Activated naive CD4-positive, alpha-beta T cell treated with Interleukin-2 at 50 U/mL for 16 hours (primary cell): ENCODE data around the gene CHD9NB.
"Not testable (repeated sequence)": the region's sequence is repeated elsewhere in the genome, so short reads cannot be mapped to it uniquely, and the experiment has no call there.

Experiments used
- DNase-seq: peaks from one replicate; pipeline ENCODE4 v3.0.0-alpha.2; 2020

CHD9NB gene

DNA sequence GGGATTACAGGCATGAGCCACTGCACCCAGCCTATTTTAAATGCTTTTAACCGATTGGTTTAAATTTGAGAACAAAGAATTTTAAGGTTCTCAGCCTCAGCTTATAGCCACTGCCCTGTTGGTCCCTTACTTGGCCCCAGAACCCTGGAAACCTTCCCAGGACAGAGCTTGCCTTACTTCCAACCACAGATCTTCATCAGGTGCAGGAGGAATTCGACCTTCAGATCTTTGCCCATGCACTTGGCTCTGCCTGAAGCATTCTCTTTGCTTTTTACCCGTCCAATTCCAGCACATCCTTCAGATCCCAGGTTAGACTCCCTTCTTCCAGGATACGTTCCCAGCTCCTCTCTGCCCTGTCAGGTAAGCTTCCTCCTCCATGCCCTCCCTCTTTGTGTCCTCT lies 29.8 kb upstream of the CHD9NB start:
- no peak for DNase-seq

DNA sequence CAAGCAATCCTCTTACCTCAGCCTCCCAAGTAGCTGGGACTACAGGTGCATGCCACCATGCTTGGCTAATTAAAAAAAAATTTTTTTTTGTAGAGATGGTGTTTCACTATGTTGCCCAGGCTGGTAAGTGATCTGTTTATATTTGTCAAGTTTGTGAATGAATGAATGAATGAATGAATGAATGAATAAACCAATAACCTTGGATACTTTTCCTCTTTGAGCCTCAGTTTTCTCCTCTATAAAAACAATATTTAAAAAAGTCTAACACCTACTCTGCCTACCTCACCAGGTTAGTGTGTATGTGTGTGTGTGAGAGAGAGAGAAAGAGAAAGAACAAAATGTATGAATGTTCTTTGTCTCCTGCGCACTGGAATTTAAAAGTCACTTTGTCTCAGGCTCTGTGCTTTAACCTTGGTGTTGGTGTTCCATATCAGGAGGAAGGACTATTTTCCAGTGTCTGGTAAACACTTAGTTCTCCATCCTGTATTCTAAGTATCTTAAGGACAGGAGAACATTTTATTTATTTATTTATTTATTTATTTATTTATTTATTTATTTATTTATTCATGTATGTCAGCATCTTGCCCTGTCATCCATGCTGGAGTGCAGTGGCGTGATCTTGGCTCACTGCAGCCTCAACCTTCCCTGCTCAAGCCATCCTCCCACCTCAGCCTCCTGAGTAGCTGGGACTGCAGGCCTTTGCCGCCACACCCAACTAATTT lies 29.1 kb upstream of the CHD9NB start:
- no peak for DNase-seq

DNA sequence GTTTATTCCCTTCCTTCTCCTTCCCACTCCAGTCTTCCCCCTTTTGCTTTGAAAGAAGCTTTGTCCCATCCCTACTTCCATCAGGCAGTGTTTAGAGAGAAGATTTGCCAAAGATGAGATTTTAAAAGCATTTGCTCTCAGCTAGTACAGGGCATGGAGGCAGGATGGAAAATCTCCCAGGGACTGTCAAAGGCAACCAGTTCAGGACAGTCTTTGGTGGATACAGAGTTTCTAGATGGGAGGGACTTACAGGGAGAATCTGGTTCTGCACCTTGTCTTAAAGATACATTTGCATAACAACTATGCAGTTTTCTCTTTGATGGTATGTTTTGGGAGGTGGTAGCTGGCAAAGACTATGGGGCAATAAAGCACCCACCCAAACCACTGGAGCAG lies 28.3 kb upstream of the CHD9NB start:
- no peak for DNase-seq

DNA sequence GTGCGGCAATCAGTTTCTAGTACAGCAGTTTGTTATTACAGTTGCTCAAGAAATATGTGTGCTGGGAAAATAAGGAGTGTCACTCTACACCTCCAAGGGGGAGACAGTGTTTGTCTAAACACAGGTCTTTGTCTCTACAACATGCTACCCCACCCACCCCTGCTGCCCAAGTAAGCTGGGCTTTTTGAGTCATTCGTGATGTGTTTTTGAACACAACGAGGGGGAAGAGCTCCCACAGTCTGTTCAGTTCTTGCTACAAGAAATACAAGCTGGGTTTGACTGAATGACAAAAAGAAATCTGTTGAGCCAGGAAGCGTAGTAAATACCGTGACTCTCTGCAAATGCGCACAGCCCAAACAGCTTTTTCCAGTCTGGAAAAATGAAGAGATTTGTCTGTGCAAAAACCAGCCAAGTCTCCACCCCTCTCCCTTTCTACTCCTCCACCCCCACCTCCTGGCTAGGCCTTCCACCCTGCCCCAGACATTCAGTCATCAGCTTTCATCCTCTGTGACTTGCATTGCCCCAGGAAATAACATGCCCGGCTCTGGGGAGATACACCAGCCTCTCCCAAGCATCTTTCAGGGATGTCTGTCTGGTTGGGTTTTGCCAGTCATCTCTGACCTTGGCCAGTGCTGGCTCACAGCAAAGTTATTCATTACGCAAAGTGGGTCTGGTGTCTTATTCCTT lies 27.8 kb upstream of the CHD9NB start:
- DNase-seq: no peak

DNA sequence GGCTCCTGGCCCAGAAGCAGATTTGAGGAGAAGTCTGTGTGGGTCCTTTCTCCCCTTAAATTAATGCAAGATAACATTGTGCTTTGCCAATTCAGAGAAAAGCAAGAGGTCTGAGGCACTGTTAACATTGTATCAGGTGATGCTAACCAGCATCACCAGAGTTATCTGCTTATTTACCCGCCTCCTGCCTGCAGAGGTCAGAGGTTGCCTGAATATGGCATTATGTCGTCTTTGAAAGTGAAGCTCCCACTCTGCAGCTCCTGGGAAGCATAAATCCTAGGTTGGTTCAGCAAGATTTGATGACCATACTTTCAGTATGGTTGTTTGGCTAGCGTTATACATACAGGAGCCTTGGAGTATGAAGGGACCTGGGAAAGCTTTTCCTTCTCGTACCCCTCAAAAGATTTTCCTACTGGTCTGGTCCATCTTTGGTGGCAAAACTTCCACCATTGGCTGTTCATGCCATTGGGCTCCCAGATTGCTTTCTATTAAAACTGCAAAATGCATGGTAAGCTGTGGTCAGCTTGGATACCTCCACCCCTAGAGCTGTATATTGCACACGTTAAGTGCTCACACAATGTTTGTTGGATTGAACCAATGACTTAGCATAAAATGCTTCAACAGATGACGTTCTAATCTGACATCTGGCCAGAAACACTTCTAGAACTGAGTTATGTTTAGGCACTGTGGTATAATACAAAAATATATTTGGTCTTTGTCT lies 26.2 kb upstream of the CHD9NB start:
- no peak for DNase-seq

DNA sequence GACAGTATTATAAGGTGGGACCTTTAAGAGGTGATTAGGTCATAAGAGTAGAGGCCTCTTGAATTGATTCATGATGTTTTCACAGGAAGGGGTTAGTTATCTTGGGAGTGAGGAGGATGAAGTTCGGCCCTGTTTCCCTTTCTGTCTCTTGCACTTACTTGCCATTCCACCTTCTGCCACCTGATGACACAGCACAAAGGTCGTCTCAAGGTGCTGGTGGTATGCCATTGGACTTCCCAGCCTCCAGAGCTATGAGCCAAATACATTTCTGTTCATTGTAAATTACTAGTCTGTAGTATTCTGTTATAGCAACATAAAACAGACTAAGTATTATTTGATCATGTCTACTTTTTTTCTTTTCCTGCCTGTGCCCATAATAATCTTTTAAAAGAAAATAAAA lies 25.6 kb upstream of the CHD9NB start:
- DNase-seq: no peak

DNA sequence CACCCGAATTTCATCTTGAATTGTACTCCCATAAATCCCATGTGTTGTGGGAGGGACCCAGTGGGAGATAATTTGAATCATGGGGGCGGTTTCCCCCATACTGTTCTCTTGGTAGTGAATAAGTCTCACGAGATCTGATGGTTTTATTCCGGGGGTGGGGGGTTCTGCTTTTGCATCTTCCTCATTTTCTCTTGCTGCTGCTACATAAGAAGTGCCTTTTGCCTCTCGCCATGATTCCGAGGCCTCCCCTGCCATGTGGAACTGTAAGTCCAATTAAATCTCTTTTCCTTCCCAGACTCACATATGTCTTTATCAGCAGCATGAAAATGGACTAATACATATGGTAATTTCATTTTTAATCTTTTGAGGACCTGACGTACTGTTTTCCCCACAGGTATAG lies 22.8 kb upstream of the CHD9NB start:
- DNase-seq: not testable (repeated sequence)

DNA sequence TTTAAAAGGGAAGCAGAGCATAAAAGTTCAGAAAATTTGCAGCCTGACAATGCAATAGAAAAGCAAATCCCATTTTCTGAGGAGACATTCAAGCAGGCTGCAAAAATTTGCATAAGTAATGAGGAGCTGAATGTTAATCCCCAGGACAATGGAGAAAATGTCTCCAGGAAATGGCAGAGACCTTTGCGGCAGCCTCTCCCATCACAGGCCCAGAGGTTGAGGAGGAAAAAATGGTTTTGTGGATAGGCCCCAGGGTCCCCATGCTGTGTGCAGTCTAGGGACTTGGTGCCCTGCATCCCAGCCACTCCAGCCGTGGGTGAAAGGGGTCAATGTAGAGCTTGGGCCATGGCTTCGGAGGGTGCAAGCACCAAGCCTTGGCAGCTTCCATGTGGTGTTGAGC lies 21.6 kb upstream of the CHD9NB start:
- not testable (repeated sequence) for DNase-seq

DNA sequence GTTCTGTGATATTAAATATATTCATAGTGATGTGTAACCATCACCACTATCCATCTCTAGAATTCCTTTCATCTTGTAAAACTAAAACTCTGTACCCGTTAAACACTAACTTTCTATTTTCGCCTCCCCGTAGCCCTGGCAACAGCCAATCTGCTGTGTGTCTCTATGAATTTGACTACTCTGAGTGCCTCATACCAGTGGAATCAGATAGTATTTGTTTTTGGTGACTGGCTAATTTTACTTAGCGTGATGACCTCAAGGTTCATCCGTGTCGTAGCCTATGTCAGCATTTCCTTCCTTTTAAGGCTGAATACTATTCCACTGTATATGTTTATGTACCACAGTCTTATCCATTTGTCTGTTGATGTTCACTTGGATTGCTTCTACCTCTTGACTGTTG lies 20.3 kb upstream of the CHD9NB start:
- DNase-seq: no peak

DNA sequence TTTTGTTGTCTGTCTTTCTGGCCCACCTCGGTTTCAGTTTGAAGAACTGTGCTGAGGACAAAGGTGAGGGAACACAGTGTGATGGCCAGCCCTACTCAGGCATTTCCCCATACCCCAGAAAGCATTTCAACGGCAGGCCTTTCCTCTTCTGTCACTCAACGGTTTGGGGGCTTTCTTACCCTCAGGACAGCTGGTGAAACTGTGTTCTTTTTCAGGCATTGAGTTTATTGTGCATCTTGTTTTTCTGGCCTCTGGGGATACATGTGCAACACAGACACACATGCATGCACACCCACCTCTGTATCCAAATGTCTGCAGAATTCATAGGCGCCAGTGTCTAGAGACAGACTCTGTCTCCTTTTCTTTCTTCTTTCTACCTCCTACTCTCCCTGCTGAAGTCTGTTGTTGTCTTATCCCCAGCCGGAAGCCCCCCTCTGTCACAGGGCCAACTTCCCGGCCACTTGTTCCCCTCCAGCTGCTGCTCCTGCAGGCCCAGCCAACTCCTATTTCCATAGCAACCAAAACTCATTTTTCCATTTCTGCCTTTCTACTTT lies 19.1 kb upstream of the CHD9NB start:
- DNase-seq: no peak

DNA sequence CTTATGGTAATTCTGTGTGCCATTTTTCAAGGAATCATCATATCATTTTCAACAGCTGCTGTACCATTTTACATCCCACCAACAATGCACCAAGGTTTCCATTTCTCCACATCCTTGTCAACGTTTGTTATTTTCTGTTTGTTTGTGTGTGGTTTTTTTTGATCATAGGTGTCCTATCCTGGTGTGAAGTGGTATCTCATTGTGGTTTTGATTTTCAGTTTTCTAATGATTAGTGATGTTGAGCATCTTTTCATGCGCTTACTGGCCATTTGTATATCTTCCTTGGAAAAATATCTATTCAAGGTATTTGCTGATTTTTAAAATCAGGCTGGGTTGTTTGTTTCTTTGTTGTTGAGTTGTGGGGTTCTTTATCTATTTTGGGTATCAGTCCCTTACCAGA lies 17.1 kb upstream of the CHD9NB start:
- DNase-seq: no peak

DNA sequence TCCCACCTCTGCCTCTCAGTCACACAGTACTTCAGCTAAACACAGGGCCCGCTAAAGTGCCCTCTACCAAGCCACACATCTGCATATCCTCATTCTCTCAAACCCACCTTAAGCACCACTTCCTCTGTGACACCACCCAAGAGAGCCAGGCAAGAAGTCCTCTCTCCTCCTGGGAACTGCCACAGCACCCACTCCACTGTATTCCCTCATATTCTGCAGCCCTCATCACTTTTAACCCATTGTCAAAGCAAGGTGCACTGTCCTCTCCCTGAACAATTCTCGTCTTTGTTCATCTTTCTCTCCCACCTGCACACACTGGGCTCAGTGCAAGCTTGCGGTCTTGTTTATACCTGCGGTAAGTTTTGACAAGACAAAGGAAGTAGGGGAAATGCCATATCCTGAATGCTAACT lies 15.7 kb upstream of the CHD9NB start:
- no peak for DNase-seq

DNA sequence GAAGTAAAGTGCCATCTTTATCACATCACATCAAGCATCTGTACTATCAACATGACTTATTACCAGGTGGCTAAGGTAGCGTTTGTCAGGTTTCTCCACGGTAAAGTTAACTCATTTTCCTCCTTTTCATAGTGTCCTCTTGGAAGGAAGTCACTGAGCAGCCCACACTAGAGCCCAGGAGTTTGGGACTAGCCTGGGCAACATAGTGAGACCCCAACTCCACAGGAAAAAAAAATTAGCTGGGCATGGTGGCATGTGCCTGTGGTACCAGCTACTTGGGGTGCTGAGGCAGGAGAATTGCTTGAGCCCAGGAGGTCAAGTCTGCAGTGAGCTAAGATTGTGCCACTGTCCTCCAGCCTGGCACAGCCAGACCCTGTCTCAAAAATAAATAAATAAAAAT lies 15.0 kb upstream of the CHD9NB start:
- no peak for DNase-seq

DNA sequence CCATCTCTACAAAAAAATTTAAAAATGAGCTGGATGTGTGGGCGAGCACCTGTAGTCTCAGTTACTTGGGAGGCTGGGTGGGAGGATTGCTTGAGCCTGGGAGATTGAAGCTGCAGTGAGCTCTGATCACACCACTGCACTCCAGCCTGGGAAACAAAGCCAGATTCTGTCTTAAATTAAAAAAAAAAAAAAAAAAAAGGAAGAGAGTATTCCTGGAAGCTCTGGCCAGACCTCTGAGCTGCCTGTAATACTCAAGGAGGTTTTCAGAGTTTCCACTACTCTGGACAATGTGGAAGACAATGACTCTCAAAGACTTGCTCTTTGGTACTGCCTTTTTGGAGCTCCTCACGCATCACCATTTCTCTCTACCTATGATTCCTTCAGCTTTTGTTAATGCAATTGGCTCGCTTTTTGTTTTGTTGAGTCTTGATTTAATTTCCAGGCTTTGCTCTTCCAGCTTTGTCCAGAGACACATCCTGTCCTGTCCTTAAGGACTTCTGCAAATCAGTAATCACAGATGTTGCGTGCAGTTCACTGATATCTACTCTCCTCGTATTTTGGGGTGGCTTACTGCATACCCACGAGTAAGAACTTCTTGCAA lies 12.9 kb upstream of the CHD9NB start:
- no peak for DNase-seq

DNA sequence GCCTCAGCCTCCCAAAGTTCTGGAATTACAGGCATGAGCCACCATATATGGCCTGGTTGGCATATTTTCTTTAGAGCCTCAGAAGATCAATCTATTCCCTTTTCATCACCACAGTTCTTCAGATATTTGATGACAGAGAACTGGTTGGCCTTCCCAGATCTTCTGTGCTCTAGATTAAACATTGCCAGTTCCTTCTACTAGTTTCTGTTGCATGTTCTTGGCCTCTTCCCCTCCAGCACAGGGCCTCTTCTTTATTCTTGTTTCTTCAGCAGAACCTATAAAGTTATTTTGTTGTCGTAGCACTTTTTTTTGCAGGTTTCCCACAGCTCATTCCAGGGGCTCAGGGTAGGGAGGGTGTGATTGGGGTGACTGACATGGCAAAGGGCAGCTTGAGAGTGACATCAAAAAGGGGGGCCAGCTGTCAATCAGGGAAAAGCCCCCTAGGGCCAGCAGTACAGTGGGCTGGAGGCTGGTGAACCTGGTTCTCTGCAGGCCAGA lies 11.4 kb upstream of the CHD9NB start:
- DNase-seq: no peak

DNA sequence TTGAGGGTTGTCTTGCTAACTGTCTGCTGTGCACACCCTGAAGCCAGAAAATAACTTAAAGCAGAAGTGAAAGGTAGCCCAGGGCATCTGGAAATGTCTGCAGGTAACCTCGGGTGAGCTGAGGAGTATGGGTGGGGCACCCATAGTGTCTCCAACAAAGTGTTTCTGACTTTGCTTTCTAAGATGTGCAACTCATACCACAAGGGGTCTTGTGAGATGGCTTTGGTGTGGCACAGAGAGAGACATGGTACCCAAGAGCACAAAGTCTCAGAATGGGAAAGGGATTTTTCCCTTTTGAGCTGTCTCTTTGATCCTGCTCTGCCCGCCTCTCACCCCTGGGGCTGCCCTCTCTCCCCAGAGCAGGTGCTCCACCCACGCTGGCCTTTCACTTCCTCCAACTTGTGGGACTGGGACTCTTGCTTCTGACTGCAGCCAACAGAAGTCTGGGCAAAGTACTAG lies 9.0 kb upstream of the CHD9NB start:
- peak; percentile 26 for DNase-seq

DNA sequence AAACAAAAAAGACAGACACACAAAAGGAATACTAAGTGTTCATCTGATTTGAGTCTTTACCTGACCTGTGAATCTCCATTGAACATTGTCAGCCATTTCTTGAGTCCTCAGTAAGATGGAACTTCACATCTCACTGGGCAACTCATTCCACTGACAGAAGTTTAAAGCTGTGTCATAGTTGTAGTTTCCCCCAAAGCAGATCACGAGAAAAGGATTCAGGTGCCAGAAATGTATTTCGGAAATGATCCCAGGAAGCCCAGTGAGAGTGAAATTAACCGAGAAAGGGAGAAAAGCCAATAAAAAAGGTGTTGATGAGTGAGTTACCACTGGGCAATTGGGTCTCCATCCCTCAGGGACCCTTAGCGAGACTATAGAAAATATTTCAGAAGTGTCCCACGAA lies 8.6 kb upstream of the CHD9NB start:
- no peak for DNase-seq

DNA sequence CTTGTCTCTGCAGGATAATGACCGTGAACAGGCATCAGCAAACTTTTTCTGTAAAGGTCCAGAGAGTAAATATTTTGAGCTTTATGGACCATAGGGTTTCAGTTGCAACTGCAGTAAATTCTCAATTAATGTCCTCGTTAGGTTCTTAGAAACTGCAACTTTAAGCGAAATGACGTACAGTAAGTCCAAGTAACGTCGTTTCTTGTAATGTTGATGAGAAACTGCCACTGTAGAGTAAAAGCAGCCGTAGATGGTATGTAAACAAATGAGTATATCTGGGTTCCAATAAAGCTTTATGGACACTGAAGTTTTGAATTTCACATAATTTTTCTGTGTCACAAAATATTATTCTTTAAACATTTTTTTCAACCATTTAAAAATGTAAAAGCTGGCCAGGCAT lies 7.0 kb upstream of the CHD9NB start:
- DNase-seq: no peak

DNA sequence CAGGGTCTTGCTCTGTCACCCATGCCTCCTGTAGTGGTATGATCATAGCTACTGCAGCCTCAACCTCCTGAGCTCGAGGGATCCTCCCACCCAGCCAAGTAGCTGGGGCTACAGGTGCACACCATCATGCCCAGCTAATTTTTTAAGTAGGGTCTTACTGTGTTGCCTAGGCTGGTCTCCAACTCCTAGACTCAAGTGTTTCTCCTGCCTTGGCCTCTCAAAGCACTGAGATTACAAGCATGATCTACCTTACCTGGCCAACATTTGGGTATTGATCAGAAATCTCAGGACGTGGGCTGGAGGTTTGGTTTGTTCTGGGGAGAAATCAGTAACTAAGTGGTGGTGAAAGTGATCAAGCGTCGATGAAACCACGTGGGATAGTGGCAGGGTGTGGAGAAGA lies 6.2 kb upstream of the CHD9NB start:
- DNase-seq: no peak

DNA sequence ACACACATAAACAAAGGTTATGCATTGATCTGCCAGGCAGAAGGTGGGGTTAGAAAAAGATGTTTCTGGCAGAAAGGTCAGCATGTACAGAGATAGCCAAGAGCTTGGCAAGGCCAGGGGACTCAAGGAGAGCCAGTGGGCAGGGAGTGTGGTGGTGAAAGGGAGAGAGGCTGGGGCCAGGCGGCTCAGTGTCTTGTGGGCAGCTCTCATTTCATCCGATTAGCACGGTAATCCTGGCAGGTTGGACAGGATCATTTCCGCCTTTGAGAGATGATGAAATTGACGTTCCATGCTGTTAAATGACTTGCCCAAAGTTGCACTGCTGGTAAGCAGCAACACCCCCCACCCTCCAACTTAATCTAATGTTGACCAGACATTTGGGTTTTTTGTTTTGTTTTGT lies 5.7 kb upstream of the CHD9NB start:
- DNase-seq: no peak

DNA sequence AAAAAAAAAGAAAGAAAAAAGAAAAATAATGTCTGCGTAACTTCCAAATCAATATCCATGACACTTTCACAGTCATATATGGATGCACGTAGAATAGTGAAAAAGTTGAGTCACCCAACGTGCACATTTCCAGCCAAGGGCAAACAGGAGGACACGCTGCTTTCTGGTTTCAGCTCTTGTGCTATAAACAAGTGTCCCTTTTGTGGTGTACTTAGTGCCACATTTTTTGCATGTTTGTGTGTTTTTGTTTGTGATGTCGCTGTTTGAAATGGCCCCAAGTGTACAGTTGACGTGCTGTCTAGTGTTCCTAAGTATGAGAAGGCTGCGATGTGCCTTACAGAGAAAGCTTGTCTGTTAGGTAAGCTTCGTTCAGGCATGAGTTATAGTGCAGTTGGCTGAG lies 5.0 kb upstream of the CHD9NB start:
- DNase-seq: no peak

DNA sequence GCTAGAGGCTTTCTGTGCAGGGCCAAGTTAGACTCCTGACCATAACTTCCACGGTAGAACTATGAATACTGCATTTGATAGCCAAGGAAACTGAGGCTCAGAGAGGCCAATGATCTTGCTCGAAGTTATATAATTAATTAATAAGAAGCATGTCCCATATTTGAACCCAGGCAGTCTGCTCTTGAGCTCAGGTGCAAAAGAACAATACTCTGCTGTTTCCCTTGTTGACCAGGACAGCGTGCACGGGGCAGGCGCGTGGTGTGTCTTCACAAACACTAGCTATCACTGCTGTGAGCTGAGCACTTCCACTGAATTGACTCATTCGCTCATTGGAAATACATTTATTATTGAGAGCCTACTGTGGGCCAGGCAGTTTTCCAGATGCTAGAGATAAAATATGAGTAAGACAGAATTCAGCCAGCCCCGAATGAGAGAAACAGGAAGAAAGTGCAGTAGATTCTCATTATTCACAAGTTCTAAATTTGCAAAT lies 3.7 kb upstream of the CHD9NB start:
- DNase-seq: no peak
